Neural cell (in vitro differentiated cells): ENCODE measurements around the gene CMAS. TPM values are rescaled to one million over a fixed set of nuclear protein-coding genes. Genes with fewer than 3 reads are reported as not detected.

Source experiments
- H2AFZ ChIP-seq: fragments of 200-600, 300-800 bp; sonication (generic), shearing (Covaris generic); 2 replicates; pipeline ENCODE4 v1.6.0; 2014; ENCODE audit warnings: low read depth, mild to moderate bottlenecking, antibody characterized with exemption, low read length, moderate library complexity
- H3F3A ChIP-seq: fragments of 200-600 bp; shearing (Covaris generic); 2 replicates; pipeline ENCODE4 v1.6.1; 2016; ENCODE audit warnings: mild to moderate bottlenecking, moderate library complexity, mixed read lengths, antibody characterized with exemption, low read length; ENCODE audit not compliant: insufficient read depth, poor library complexity, severe bottlenecking
- H3K27ac ChIP-seq: fragments of 200-600, 300-800 bp; sonication (generic), shearing (Covaris generic); 2 replicates; pipeline ENCODE4 v1.5.1; 2014; ENCODE audit warnings: mild to moderate bottlenecking, low read length, moderate library complexity
- H3K27me3 ChIP-seq: fragments of 300-800, 200-600 bp; sonication (generic), shearing (Covaris generic); 2 replicates; pipeline ENCODE4 v1.6.0; 2014; ENCODE audit warnings: mild to moderate bottlenecking, low read depth, low read length, moderate library complexity; ENCODE audit not compliant: insufficient read depth
- H3K36me3 ChIP-seq: fragments of 300-800, 200-600 bp; sonication (generic), shearing (Covaris generic); 2 replicates; pipeline ENCODE4 v1.5.1; 2014; ENCODE audit warnings: mild to moderate bottlenecking, antibody characterized with exemption, low read length, moderate library complexity; ENCODE audit not compliant: insufficient read depth
- H3K4me2 ChIP-seq: fragments of 300-800, 200-600 bp; sonication (generic), shearing (Covaris generic); 2 replicates; pipeline ENCODE4 v1.6.0; 2014; ENCODE audit warnings: mild to moderate bottlenecking, low read length
- H3K4me3 ChIP-seq: fragments of 300-800, 200-600 bp; sonication (generic), shearing (Covaris generic); 2 replicates; pipeline ENCODE4 v1.5.1; 2014; ENCODE audit warnings: mild to moderate bottlenecking, low read length, moderate library complexity
- H3K79me2 ChIP-seq: fragments of 200-600 bp; shearing (Covaris generic); replicated peaks from 2 replicates; pipeline ENCODE4 v1.6.0; 2014; ENCODE audit warnings: mild to moderate bottlenecking, low read length, moderate library complexity; ENCODE audit not compliant: insufficient read depth
- H3K9ac ChIP-seq: fragments of 300-800, 200-600 bp; sonication (generic), shearing (Covaris generic); 2 replicates; pipeline ENCODE4 v1.6.1; 2016; ENCODE audit warnings: mild to moderate bottlenecking, low read length, mixed read lengths
- H3K9me2 ChIP-seq: fragments of 200-600 bp; shearing (Covaris generic); 2 replicates; pipeline ENCODE4 v1.6.1; 2016; ENCODE audit warnings: mild to moderate bottlenecking, low read length, mixed read lengths; ENCODE audit not compliant: insufficient read depth
- H3K9me3 ChIP-seq: fragments of 200-600, 300-800 bp; sonication (generic), shearing (Covaris generic); 2 replicates; pipeline ENCODE4 v1.6.1; 2016; ENCODE audit warnings: mild to moderate bottlenecking, mixed run types, low read length, moderate library complexity, mixed read lengths
- H4K20me1 ChIP-seq: fragments of 200-600 bp; shearing (Covaris generic); 2 replicates; pipeline ENCODE4 v1.6.1; 2016; ENCODE audit warnings: mild to moderate bottlenecking, mixed run types; ENCODE audit not compliant: insufficient read depth
- EP300 ChIP-seq: fragments of 450-650 bp; conservative IDR thresholded peaks from 2 replicates; pipeline ENCODE4 v1.6.1; 2014; ENCODE audit warnings: antibody characterized with exemption, mild to moderate bottlenecking, moderate library complexity; ENCODE audit not compliant: poor library complexity, severe bottlenecking
- EZH2 ChIP-seq: fragments of 200-600, 300-800 bp; shearing (Covaris generic), sonication (generic); IDR thresholded peaks from 2 replicates; pipeline ENCODE4 v1.6.1; 2014; ENCODE audit warnings: antibody characterized with exemption, low read length, borderline replicate concordance, mild to moderate bottlenecking; ENCODE audit not compliant: insufficient read depth, poor library complexity, severe bottlenecking
- MXI1 ChIP-seq: fragments of 450-650 bp; conservative IDR thresholded peaks from 2 replicates; pipeline ENCODE4 v1.6.1; 2014; ENCODE audit warnings: antibody characterized with exemption, mild to moderate bottlenecking; ENCODE audit not compliant: poor library complexity, severe bottlenecking
- POLR2AphosphoS5 ChIP-seq: IDR thresholded peaks from 2 replicates; pipeline ENCODE4 v1.6.1; 2012
- RAD21 ChIP-seq: fragments of 450-650 bp; conservative IDR thresholded peaks from 2 replicates; pipeline ENCODE4 v1.6.1; 2014; ENCODE audit warnings: antibody characterized with exemption, mild to moderate bottlenecking, moderate library complexity
- SMC3 ChIP-seq: fragments of 450-650 bp; conservative IDR thresholded peaks from 2 replicates; pipeline ENCODE4 v1.6.1; 2014; ENCODE audit warnings: antibody characterized with exemption, mild to moderate bottlenecking, moderate library complexity; ENCODE audit not compliant: poor library complexity
- TAF1 ChIP-seq: IDR thresholded peaks from 2 replicates; pipeline ENCODE4 v1.6.1; 2012; ENCODE audit warnings: low read depth
- polyA plus RNA-seq: library from polyadenylated mRNA; depleted of rRNA; stranded (reverse); fragments of >200 nt; gene quantifications from 2 replicates; pipeline ENCODE4 v1.2.3, GENCODE V29; 2014
- TF ChIP-seq, protein P1 (sequence below): IDR thresholded peaks from 2 replicates; pipeline ENCODE4 v1.6.1; 2012; ENCODE audit warnings: borderline replicate concordance
- TF ChIP-seq, protein P2 (sequence below): fragments of 450-650 bp; IDR thresholded peaks from 2 replicates; pipeline ENCODE4 v1.5.1; 2014; ENCODE audit warnings: antibody characterized with exemption, mild to moderate bottlenecking, moderate library complexity; ENCODE audit not compliant: poor library complexity, severe bottlenecking

Gene CMAS
- polyA plus RNA-seq, 1 donor from 2014 or later, result 85.2 TPM

- Histone ChIP-seq H4K20me1 (no peaks in the 10 kb centered on the region), H3K27ac (no peak overlapping the region), H2AFZ (no peak overlapping the region), H3K4me3 (no peak overlapping the region), H3K9me2 (no peaks in the 10 kb centered on the region), H3K4me2 (no peak overlapping the region), H3F3A (no peaks in the 10 kb centered on the region), H3K9ac (no peak overlapping the region), H3K9me3 (no peaks in the 10 kb centered on the region), H3K79me2 (no peaks in the 10 kb centered on the region), H3K36me3 (peaks cover 5% of the 10 kb centered on the region), H3K27me3 (no peaks in the 10 kb centered on the region)
- no peak for TF ChIP-seq TAF1
- TF ChIP-seq RAD21, result no peak
- TF ChIP-seq EP300, result no peak
- no peak for TF ChIP-seq EZH2
- TF ChIP-seq, protein P1, sequence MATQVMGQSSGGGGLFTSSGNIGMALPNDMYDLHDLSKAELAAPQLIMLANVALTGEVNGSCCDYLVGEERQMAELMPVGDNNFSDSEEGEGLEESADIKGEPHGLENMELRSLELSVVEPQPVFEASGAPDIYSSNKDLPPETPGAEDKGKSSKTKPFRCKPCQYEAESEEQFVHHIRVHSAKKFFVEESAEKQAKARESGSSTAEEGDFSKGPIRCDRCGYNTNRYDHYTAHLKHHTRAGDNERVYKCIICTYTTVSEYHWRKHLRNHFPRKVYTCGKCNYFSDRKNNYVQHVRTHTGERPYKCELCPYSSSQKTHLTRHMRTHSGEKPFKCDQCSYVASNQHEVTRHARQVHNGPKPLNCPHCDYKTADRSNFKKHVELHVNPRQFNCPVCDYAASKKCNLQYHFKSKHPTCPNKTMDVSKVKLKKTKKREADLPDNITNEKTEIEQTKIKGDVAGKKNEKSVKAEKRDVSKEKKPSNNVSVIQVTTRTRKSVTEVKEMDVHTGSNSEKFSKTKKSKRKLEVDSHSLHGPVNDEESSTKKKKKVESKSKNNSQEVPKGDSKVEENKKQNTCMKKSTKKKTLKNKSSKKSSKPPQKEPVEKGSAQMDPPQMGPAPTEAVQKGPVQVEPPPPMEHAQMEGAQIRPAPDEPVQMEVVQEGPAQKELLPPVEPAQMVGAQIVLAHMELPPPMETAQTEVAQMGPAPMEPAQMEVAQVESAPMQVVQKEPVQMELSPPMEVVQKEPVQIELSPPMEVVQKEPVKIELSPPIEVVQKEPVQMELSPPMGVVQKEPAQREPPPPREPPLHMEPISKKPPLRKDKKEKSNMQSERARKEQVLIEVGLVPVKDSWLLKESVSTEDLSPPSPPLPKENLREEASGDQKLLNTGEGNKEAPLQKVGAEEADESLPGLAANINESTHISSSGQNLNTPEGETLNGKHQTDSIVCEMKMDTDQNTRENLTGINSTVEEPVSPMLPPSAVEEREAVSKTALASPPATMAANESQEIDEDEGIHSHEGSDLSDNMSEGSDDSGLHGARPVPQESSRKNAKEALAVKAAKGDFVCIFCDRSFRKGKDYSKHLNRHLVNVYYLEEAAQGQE, result no peak
- TF ChIP-seq POLR2AphosphoS5, result no peak
- TF ChIP-seq, protein P2, sequence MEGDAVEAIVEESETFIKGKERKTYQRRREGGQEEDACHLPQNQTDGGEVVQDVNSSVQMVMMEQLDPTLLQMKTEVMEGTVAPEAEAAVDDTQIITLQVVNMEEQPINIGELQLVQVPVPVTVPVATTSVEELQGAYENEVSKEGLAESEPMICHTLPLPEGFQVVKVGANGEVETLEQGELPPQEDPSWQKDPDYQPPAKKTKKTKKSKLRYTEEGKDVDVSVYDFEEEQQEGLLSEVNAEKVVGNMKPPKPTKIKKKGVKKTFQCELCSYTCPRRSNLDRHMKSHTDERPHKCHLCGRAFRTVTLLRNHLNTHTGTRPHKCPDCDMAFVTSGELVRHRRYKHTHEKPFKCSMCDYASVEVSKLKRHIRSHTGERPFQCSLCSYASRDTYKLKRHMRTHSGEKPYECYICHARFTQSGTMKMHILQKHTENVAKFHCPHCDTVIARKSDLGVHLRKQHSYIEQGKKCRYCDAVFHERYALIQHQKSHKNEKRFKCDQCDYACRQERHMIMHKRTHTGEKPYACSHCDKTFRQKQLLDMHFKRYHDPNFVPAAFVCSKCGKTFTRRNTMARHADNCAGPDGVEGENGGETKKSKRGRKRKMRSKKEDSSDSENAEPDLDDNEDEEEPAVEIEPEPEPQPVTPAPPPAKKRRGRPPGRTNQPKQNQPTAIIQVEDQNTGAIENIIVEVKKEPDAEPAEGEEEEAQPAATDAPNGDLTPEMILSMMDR, result no peak
- TF ChIP-seq MXI1, result no peak
- no peak for TF ChIP-seq SMC3
These were observed 18.9 kb downstream of the CMAS start for GRCh38 chr12:22064968-22065367.

DNA sequence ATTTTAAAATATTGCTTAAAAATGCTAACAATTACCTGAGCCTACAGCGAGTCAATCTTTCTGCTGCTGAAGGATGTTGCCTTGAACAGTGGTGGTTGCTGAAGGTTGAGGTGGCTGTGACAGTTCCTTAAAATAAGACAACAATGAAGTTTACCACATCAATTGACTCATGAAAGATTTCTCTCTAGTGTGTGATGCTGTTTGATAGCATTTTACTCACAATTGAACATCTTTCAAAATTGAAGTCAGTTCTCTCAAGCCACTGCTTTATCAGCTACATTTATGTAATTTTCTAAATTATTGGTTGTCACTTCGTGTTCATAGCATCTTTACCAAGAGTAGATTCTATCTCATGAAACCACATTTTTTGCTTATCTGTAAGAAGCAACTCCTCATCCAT is 20.3 kb downstream of the CMAS start:
- Histone ChIP-seq H3F3A (no peaks in the 10 kb centered on the region), H3K79me2 (no peaks in the 10 kb centered on the region), H3K27me3 (no peaks in the 10 kb centered on the region), H3K4me2 (no peak overlapping the region), H3K4me3 (no peak overlapping the region), H3K9me2 (no peaks in the 10 kb centered on the region), H3K36me3 (peaks cover 5% of the 10 kb centered on the region), H4K20me1 (no peaks in the 10 kb centered on the region), H3K9ac (no peak overlapping the region), H3K27ac (no peak overlapping the region), H2AFZ (no peak overlapping the region), H3K9me3 (no peaks in the 10 kb centered on the region)
- TF ChIP-seq EP300 (no peak), MXI1 (no peak), TAF1 (no peak), POLR2AphosphoS5 (no peak), EZH2 (no peak), RAD21 (no peak)
- TF ChIP-seq, protein P2, result no peak
